ENCODE results near the gene GBGT1. TPM values are rescaled to one million over a fixed set of nuclear protein-coding genes. Genes with fewer than 3 reads are reported as not detected.
A peak's percentile ranks its signal among the peaks of the same experiment; 100 is the strongest.

Gene GBGT1
- total RNA-seq, 3 donors from 2014 or later, result 14.8 to 21.3 (median 15.0) TPM

- Histone ChIP-seq H3K27me3 (peaks cover 0 to 14% of the 10 kb centered on the region in 2 donors), H3K36me3 (no peaks in the 10 kb centered on the region), H3K27ac (no peak overlapping the region), H3K4me1 (peaks cover 0 to 6% of the 10 kb centered on the region in 2 donors), H3K9me3 (no peaks in the 10 kb centered on the region), H3K4me3 (no peak overlapping the region)
- intact Hi-C loops (cut with DNase I; ENCODE audit: low total_unique reads), result no loop called here
- DNase-seq (ENCODE audit: low spot score in 2 of 2), result no peak
- TF ChIP-seq CTCF (IDR thresholded peaks at IDR 0.05), result no peak
- no peak for TF ChIP-seq POLR2A (IDR thresholded peaks at IDR 0.05)
- TF ChIP-seq POLR2AphosphoS5 (IDR thresholded peaks at IDR 0.05), result no peak
Observed at GRCh38 chr9:133167096-133167730, 3.5 kb upstream of the GBGT1 start.

DNA sequence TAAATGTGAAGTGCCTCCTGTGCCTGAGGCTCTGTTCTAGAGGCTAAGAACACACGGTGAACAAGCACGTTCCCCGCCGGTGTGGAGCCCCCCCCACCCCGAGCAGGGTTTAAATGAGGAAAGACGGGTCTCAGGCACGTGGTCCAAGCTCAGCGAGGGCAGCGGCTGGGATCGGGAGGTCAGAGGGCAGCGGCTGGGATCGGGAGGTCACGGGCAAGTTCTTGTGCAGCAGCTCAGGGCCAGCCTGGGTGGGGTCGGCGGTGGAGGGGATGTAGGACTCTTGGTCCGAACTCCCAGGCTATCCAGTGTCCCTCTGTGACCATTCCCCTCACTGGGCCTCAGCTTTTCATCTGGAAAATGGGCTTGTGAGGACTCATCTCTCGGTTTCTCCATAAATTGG, 2.7 kb upstream of the GBGT1 start:
- no peak for DNase-seq (ENCODE audit: low spot score in 2 of 2)
- TF ChIP-seq POLR2A (IDR thresholded peaks at IDR 0.05), result no peak
- no peak for TF ChIP-seq CTCF (IDR thresholded peaks at IDR 0.05)
- no peak for TF ChIP-seq POLR2AphosphoS5 (IDR thresholded peaks at IDR 0.05)

GRCh38 chr9:133165452-133165730, 1.7 kb upstream of the GBGT1 start:
- DNase-seq (ENCODE audit: low spot score in 2 of 2), result no peak
- H3K36me3 ChIP-seq, result no peaks in the 10 kb centered on the region
- TF ChIP-seq POLR2AphosphoS5 (IDR thresholded peaks at IDR 0.05) (no peak), CTCF (IDR thresholded peaks at IDR 0.05) (no peak), POLR2A (IDR thresholded peaks at IDR 0.05) (no peak)
- intact Hi-C loops (cut with DNase I; ENCODE audit: low total_unique reads), result no loop called here
- H3K9me3 ChIP-seq, result no peaks in the 10 kb centered on the region
- peaks cover 0 to 6% of the 10 kb centered on the region in 2 donors for H3K4me1 ChIP-seq
- H3K27me3 ChIP-seq, result no peaks in the 10 kb centered on the region
- H3K27ac ChIP-seq, result no peak overlapping the region
- no peak overlapping the region for H3K4me3 ChIP-seq

More for the DNA sequence above, 2.7 kb upstream of the GBGT1 start:
- Histone ChIP-seq H3K27ac (no peak overlapping the region), H3K4me1 (peaks cover 0 to 6% of the 10 kb centered on the region in 2 donors), H3K4me3 (no peak overlapping the region), H3K36me3 (no peaks in the 10 kb centered on the region), H3K9me3 (no peaks in the 10 kb centered on the region), H3K27me3 (peaks cover 0 to 9% of the 10 kb centered on the region in 2 donors)
- intact Hi-C loops (cut with DNase I; ENCODE audit: low total_unique reads), result no loop called here

- peak overlapping the region; percentile 55 to 80 for H3K27ac ChIP-seq
- intact Hi-C loops (cut with DNase I; ENCODE audit: low total_unique reads), result no loop called here
Observed at GRCh38 chr9:133164191-133164590, 477 bp upstream of the GBGT1 start.

More at GRCh38 chr9:133164191-133164590, 477 bp upstream of the GBGT1 start:
- Histone ChIP-seq H3K36me3 (no peaks in the 10 kb centered on the region), H3K9me3 (no peaks in the 10 kb centered on the region), H3K4me3 (peak overlapping the region; percentile 74 to 92 (median 76)), H3K4me1 (peaks cover 0 to 6% of the 10 kb centered on the region in 2 donors), H3K27me3 (no peaks in the 10 kb centered on the region)
- no peak for TF ChIP-seq POLR2AphosphoS5 (IDR thresholded peaks at IDR 0.05)
- TF ChIP-seq CTCF (IDR thresholded peaks at IDR 0.05), result no peak
- TF ChIP-seq POLR2A (IDR thresholded peaks at IDR 0.05), result no peak
- DNase-seq (ENCODE audit: low spot score in 2 of 2), result peak in 1 of 2 donors; percentile 46

Data from breast epithelium (tissue), 4 donors.